Endothelial cell (in vitro differentiated cells): ENCODE data around the gene SOX18. TPM values are rescaled to one million over a fixed set of nuclear protein-coding genes. Genes with fewer than 3 reads are reported as not detected.

Experiments
- DNase-seq: peaks from one replicate; pipeline ENCODE4 v3.0.0; 2021; ENCODE audit warnings: low spot score
- H3K27ac Mint-ChIP-seq: one replicate; pipeline ENCODE4 v1.8.0; 2021; ENCODE audit warnings: mixed read lengths, inconsistent platforms; ENCODE audit not compliant: unreplicated experiment
- H3K27me3 Mint-ChIP-seq: one replicate; pipeline ENCODE4 v1.8.0; 2021; ENCODE audit warnings: mild to moderate bottlenecking, moderate library complexity, mixed read lengths, inconsistent platforms; ENCODE audit not compliant: unreplicated experiment
- H3K36me3 Mint-ChIP-seq: one replicate; pipeline ENCODE4 v1.8.0; 2021; ENCODE audit warnings: mild to moderate bottlenecking, low read depth, mixed read lengths, inconsistent platforms; ENCODE audit not compliant: unreplicated experiment
- H3K4me1 Mint-ChIP-seq: one replicate; pipeline ENCODE4 v1.8.0; 2021; ENCODE audit warnings: mild to moderate bottlenecking, mixed read lengths, inconsistent platforms; ENCODE audit not compliant: unreplicated experiment
- H3K4me3 Mint-ChIP-seq: one replicate; pipeline ENCODE4 v1.8.0; 2021; ENCODE audit warnings: mild to moderate bottlenecking, mixed read lengths, inconsistent platforms; ENCODE audit not compliant: unreplicated experiment
- H3K9me3 Mint-ChIP-seq: one replicate; pipeline ENCODE4 v1.8.0; 2021; ENCODE audit warnings: mixed read lengths, inconsistent platforms; ENCODE audit not compliant: unreplicated experiment
- total RNA-seq: library from RNA; stranded (reverse); fragmentation: NEBNext Ultra II Directional; extraction: Animal tissue kit (Norgen Biotek cat#: 25700); gene quantifications from one replicate; pipeline ENCODE4 v1.2.1, GENCODE V29; 2021; ENCODE audit not compliant: unreplicated experiment
- TF ChIP-seq, protein P1 (sequence below): fragments of 200-600 bp; sonication (generic); IDR thresholded peaks from one replicate; pipeline ENCODE4 v1.5.0; 2021; ENCODE audit warnings: antibody characterized with exemption; ENCODE audit not compliant: unreplicated experiment

Gene SOX18
- total RNA-seq, 1 donor from 2014 or later, result 149 TPM

DNA sequence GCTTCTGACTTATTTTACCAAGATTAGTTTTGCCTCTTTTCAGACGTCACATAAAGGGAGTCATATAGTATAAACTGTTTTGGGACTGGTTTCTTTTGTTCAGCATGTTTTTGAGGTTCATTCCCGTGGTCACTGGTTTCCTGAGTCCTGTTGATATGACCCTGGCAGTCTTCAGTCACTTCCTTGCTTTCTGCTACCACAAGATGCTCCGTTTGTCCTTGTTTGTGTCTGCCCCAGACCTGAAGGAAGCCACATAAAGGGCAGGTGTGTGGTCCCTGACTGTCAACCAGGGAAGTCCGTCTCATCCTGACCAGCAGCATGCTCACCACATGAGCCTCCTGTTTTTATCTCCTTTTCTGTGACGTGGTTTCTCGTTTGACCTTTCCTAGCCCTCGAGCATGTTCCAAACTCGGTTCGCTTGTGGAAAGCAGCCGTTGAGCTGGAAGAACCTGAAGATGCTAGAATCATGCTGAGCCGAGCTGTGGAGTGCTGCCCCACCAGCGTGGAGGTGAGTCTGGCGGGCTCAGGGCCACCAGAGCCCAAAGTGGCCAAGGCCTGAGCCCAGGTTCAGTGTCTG, 39.5 kb downstream of the SOX18 start:
- Mint-ChIP-seq H3K36me3 (peaks cover 49% of the 10 kb centered on the region), H3K9me3 (peaks cover 15% of the 10 kb centered on the region), H3K27ac (peak overlapping the region; percentile 89), H3K4me1 (peaks cover 22% of the 10 kb centered on the region), H3K4me3 (peak overlapping the region; percentile 88), H3K27me3 (peaks cover 12% of the 10 kb centered on the region)
- DNase-seq, result no peak
- TF ChIP-seq, protein P1, sequence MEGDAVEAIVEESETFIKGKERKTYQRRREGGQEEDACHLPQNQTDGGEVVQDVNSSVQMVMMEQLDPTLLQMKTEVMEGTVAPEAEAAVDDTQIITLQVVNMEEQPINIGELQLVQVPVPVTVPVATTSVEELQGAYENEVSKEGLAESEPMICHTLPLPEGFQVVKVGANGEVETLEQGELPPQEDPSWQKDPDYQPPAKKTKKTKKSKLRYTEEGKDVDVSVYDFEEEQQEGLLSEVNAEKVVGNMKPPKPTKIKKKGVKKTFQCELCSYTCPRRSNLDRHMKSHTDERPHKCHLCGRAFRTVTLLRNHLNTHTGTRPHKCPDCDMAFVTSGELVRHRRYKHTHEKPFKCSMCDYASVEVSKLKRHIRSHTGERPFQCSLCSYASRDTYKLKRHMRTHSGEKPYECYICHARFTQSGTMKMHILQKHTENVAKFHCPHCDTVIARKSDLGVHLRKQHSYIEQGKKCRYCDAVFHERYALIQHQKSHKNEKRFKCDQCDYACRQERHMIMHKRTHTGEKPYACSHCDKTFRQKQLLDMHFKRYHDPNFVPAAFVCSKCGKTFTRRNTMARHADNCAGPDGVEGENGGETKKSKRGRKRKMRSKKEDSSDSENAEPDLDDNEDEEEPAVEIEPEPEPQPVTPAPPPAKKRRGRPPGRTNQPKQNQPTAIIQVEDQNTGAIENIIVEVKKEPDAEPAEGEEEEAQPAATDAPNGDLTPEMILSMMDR, result no peak

DNA sequence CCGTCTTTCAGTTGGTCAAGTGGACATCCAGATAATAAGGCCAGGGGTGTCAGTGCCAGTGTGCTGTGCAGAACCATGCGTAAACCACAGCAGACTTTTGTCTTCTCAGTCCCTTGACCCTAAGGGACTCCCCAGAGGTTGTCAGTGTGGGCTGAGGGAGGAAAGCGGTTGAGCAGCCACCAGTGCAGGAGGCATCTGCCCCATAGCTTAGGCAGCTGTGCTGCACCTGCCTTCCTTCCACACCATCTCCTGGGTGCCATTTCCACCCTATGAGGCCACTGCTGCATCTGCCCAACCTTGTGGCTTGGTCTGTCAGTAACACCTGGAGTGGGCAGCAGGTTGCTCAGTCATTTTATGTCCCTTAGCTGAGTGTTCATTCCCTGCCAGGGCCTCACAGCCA, 42.5 kb downstream of the SOX18 start:
- Mint-ChIP-seq H3K27me3 (peaks cover 9% of the 10 kb centered on the region), H3K9me3 (peaks cover 15% of the 10 kb centered on the region), H3K4me3 (peak overlapping the region; percentile 56), H3K36me3 (peaks cover 44% of the 10 kb centered on the region), H3K27ac (no peak overlapping the region), H3K4me1 (peaks cover 22% of the 10 kb centered on the region)
- DNase-seq, result no peak
- TF ChIP-seq, protein P1, result no peak

DNA sequence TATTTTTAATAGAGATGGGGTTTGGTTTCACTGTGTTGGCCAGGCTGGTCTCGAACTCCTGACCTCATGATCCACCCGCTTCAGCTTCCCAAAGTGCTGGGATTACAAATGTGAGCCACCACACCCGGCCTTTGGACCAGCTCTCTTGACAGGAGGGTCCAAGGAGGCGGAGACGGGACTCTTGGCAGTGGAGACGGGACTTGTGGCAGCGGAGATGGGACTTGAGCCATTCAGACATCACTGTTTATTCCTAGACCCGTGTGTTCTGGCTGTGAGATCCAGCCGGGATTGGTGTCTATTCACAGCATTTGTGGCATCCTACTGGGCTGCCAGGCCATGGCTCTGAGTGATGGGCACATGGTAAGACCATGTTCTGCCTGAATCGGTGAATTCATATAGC, 42.9 kb downstream of the SOX18 start:
- Mint-ChIP-seq H3K36me3 (peaks cover 47% of the 10 kb centered on the region), H3K27me3 (peaks cover 9% of the 10 kb centered on the region), H3K9me3 (peaks cover 15% of the 10 kb centered on the region), H3K4me3 (peak overlapping the region; percentile 56), H3K27ac (no peak overlapping the region), H3K4me1 (peaks cover 22% of the 10 kb centered on the region)
- TF ChIP-seq, protein P1, result no peak
- DNase-seq, result no peak

DNA sequence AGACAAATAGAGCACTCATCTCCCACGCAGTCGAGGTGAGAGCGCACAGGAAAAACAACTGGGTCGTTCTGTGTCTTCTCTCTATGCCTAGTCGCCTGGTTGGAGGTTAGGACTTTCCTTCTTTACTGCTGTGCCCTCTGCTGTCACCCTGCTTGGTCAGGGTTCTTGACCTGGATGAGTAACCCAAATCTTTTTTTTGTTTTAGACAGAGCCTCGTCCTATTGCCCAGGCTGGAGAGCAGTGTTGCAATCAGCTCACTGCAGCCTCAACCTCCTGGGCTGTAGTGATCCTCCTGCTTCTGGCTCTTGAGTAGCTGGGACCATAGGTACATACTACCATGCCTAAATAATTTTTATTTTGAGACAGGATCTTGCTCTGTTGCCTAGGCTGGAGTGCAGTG, 44.0 kb downstream of the SOX18 start:
- Mint-ChIP-seq H3K27ac (no peak overlapping the region), H3K36me3 (peaks cover 41% of the 10 kb centered on the region), H3K27me3 (peaks cover 9% of the 10 kb centered on the region), H3K4me3 (no peak overlapping the region), H3K9me3 (peaks cover 15% of the 10 kb centered on the region), H3K4me1 (peaks cover 22% of the 10 kb centered on the region)
- TF ChIP-seq, protein P1, result no peak
- DNase-seq, result no peak

DNA sequence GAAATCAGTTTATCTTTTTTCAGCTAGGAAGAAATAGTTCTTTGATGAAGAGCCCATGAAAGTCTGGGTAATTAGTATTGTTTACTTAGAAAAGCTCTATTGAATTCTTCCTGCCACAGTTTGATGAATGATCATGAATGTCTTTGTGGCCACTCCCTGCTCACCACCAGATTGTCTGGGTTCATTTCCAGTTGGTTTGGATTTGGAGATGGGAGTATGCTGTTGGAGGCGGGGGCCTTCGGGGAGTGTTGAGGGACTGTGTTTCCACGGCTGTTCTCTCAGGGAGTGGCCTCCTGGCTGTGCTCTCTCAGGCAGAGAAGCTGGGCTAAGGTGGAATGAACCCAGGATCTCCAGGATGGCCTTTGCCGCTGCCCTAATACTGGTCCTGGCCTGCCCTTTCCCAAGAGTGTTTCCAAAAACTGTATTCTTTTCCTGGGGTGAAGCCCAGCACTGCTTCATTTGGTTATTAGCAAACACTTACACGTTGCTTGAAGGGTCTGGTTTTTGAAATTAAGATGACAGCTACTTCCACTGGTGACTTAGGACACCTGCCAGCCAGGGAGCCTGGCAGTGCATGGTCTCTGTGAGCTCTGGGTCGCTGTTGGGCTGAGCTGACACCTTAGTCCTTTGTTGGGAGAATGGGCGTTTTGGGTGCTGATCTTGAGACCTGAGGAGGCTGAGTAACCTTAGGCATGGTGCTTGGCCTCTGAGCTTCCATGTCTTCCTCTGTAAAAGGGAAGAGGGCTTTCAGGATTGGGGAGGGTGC, 45.3 kb downstream of the SOX18 start:
- Mint-ChIP-seq H3K4me3 (no peak overlapping the region), H3K27me3 (peaks cover 8% of the 10 kb centered on the region), H3K9me3 (peaks cover 6% of the 10 kb centered on the region), H3K36me3 (peaks cover 37% of the 10 kb centered on the region), H3K27ac (no peak overlapping the region), H3K4me1 (peaks cover 22% of the 10 kb centered on the region)
- no peak for DNase-seq
- TF ChIP-seq, protein P1, result no peak
